A673 (cell line): Measurements from ENCODE around the gene DYRK3. TPM values are rescaled to one million over a fixed set of nuclear protein-coding genes. Genes with fewer than 3 reads are reported as not detected.

ENCODE experiments used
- BruUV-seq: library from RNA; stranded (reverse); fragments of 400-500 nt; replicated peaks from 2 replicates; lab custom pipeline; 2021; lab: Mats Ljungman, UMichigan
- CTCF ChIA-PET: fragments of 300-600 bp; sonication (Branson Sonifier 250); formaldehyde crosslinking; loops from one replicate; lab custom pipeline; 2022; ENCODE audit warnings: antibody characterized with exemption; lab: Charles Lee
- POLR2A ChIA-PET: fragments of 300-600 bp; sonication (Branson Sonifier 250); formaldehyde crosslinking; loops from one replicate; lab custom pipeline; 2022; ENCODE audit warnings: antibody characterized with exemption; ENCODE audit not compliant: low non-redundant PET; lab: Charles Lee
- DNase-seq: peaks from one replicate; pipeline ENCODE4 v3.0.0-alpha.2; 2015; ENCODE audit warnings: low spot score
- H3K27ac ChIP-seq: fragments of 200-600 bp; sonication (generic); 2 replicates; pipeline ENCODE4 v1.5.1; 2016; ENCODE audit warnings: mixed run types, low read depth, mild to moderate bottlenecking, mixed read lengths, antibody characterized with exemption, low read length; ENCODE audit not compliant: poor library complexity, severe bottlenecking
- H3K27me3 ChIP-seq: fragments of 200-600 bp; sonication (generic); replicated peaks from 2 replicates; pipeline ENCODE4 v1.6.1; 2017; ENCODE audit warnings: mixed run types, low read depth, mild to moderate bottlenecking, mixed read lengths, antibody characterized with exemption, low read length; ENCODE audit not compliant: insufficient read depth, poor library complexity
- H3K36me3 ChIP-seq: fragments of 200-600 bp; sonication (generic); 2 replicates; pipeline ENCODE4 v1.6.1; 2016; ENCODE audit warnings: mixed run types, mild to moderate bottlenecking, mixed read lengths, antibody characterized with exemption, low read length; ENCODE audit not compliant: insufficient read depth, poor library complexity, severe bottlenecking
- H3K4me1 ChIP-seq: fragments of 200-600 bp; sonication (generic); 2 replicates; pipeline ENCODE4 v1.6.1; 2017; ENCODE audit warnings: mixed run types, mild to moderate bottlenecking, mixed read lengths, antibody characterized with exemption, low read length; ENCODE audit not compliant: insufficient read depth, poor library complexity, severe bottlenecking
- H3K4me3 ChIP-seq: fragments of 200-600 bp; sonication (generic); 2 replicates; pipeline ENCODE4 v1.5.1; 2016; ENCODE audit warnings: low read depth, mixed run types, mild to moderate bottlenecking, mixed read lengths, low read length; ENCODE audit not compliant: poor library complexity, severe bottlenecking
- H3K9me3 ChIP-seq: fragments of 200-600 bp; sonication (generic); 2 replicates; pipeline ENCODE4 v1.6.1; 2016; ENCODE audit warnings: mixed run types, low read depth, mild to moderate bottlenecking, mixed read lengths, antibody characterized with exemption, low read length; ENCODE audit not compliant: poor library complexity, severe bottlenecking
- CTCF ChIP-seq: fragments of 300-800, 200-600 bp; sonication (generic); conservative IDR thresholded peaks from 2 replicates; pipeline ENCODE4 v1.5.1; 2017; ENCODE audit warnings: low read depth, mild to moderate bottlenecking, antibody characterized with exemption, low read length, moderate library complexity, mixed read lengths
- EZH2 ChIP-seq: fragments of 200-600 bp; sonication (generic); IDR thresholded peaks from 2 replicates; pipeline ENCODE4 v1.6.1; 2017; ENCODE audit warnings: borderline replicate concordance, low read depth, mild to moderate bottlenecking, mixed read lengths, antibody characterized with exemption, low read length; ENCODE audit not compliant: poor library complexity, severe bottlenecking
- intact Hi-C: fragments of 100-400 bp; cut with micrococcal nuclease; formaldehyde crosslinking; loops from one replicate; pipeline ENCODE4 v1.10.0; 2022; ENCODE audit not compliant: unreplicated experiment
- total RNA-seq: library from RNA; stranded (reverse); gene quantifications from 2 replicates; pipeline ENCODE4 v1.2.3, GENCODE V29; 2021

The DYRK3 gene
- total RNA-seq, 1 experiment from 2014 or later = 24.0 TPM

DNA sequence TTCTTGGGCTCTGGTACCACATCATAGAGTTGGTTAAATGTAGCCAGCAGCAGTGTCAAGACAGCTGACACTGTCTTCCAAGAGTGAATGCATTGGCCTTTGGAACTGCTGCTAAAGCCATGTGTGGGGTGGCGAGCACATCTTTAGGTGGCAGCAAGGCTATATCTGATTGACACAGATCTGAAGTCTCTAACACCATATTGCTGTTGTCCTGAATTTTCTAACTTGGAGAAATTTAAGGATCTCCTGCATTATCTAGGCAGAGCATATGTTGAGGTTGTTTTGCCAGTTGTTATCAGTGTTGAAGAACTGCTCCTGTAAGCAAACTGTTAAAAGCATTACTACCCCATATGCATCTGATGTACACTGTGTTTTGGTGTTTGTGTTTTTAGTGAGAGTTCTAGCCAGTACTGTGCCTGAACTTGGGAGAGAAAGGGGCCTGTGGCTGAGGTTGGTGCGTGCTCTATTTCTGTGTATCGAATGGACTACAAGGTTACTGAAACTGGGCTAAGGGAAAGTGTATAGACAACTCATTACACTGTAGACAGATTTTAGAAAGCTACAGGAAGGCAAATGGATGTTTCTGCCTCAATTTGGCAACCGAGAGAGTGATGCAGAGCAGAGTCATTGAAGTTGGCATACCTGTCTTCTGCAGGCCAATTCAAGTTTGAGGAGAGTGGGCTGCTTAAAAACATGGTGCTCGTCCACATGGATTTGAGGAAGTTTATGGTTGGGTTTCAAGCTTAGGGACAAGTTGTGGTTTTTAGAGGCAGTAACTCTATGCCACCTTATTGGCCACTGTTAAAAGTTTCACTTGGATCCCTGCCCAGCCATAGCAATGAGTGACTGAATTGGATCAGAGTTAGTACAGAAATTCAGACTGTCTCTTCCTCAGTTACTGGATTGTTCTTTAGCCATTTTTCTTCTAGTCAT is 16.9 kb downstream of the DYRK3 start:
- no peak overlapping the region for H3K4me3 ChIP-seq
- H3K36me3 ChIP-seq = peaks cover 21% of the 10 kb centered on the region
- TF ChIP-seq CTCF (no peak), EZH2 (no peak)
- no TSS peak for BruUV-seq
- POLR2A ChIA-PET = no interaction called here
- no peaks in the 10 kb centered on the region for H3K4me1 ChIP-seq
- no peaks in the 10 kb centered on the region for H3K9me3 ChIP-seq
- H3K27ac ChIP-seq = no peak overlapping the region
- no peak for DNase-seq
- CTCF ChIA-PET = no interaction called here
- H3K27me3 ChIP-seq = no peaks in the 10 kb centered on the region
- intact Hi-C loops = no loop called here

DNA sequence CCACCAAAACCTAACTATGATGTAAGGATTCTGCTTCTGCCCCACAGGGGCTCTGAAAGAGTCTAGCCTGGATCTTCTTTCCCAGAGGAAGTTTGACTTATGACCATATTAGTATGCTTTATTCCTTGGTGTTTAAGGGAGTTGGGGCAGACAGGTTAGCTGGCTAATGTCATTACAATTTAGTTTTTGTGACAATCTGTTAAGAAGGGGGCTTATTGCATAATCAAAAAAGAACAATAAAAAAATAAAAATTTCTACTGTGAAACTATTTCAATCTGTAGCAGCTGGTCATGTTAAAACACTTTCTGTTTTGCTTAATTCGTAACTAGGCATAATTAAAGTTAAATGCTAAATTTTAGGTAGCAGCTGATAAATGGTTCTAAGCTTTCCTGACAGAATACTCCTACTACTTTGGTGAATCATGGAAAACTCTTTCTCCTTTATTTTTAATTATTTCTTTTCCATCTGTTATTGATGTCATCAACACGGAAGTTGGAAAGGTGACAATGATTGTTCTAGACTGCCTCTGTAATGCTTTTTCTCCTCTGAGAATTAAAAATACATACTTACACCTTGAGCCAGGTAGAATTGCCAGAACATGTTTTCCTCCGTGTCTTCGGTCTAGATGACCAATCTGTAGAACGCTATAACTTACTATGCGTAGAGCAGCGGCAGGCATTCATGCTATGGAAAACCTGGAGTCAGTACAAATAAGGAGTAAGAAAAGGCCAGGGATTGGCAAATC is 18.6 kb downstream of the DYRK3 start:
- CTCF ChIA-PET = interaction anchor here (0.9 kb wide), 1 partner anchor 18 kb away, joined by 3 read pairs; the partner anchor contains the start of gene DYRK3
- TF ChIP-seq EZH2 (no peak), CTCF (no peak)
- intact Hi-C loops = no loop called here
- no peaks in the 10 kb centered on the region for H3K9me3 ChIP-seq
- DNase-seq = no peak
- POLR2A ChIA-PET = no interaction called here
- no peaks in the 10 kb centered on the region for H3K27me3 ChIP-seq
- peaks cover 4% of the 10 kb centered on the region for H3K36me3 ChIP-seq
- H3K4me3 ChIP-seq = no peak overlapping the region
- BruUV-seq = no TSS peak
- H3K4me1 ChIP-seq = no peaks in the 10 kb centered on the region
- no peak overlapping the region for H3K27ac ChIP-seq

GRCh38 chr1:206654828-206655227 is 19.5 kb downstream of the DYRK3 start:
- ChIA-PET CTCF (interaction anchor here (0.9 kb wide), 1 partner anchor 19 kb away, joined by 3 read pairs; the partner anchor contains the start of gene DYRK3), POLR2A (no interaction called here)
- no peak for TF ChIP-seq CTCF
- TF ChIP-seq EZH2 = no peak
- Histone ChIP-seq H3K27me3 (no peaks in the 10 kb centered on the region), H3K4me3 (no peak overlapping the region), H3K4me1 (no peaks in the 10 kb centered on the region), H3K9me3 (no peaks in the 10 kb centered on the region), H3K27ac (no peak overlapping the region), H3K36me3 (no peaks in the 10 kb centered on the region)
- BruUV-seq = no TSS peak
- no peak for DNase-seq
- intact Hi-C loops = no loop called here
